Measurements from ENCODE around the gene MRPL43. TPM values are rescaled to one million over a fixed set of nuclear protein-coding genes. Genes with fewer than 3 reads are reported as not detected.

Gene MRPL43
- total RNA-seq, 6 experiments from 2014 or later, result 37.0 to 73.5 (median 45.0) TPM

GRCh38 chr10:101007915-101008822 is 20.9 kb upstream of the MRPL43 start:
- TF ChIP-seq CTCF (IDR thresholded peaks at IDR 0.05) (no peak), POLR2A (IDR thresholded peaks at IDR 0.05) (no peak)
- no peak for DNase-seq
- Histone ChIP-seq H3K4me1 (peaks cover 0 to 5% (median 0%) of the 10 kb centered on the region in 4 donors), H3K27ac (no peak overlapping the region), H3K36me3 (no peaks in the 10 kb centered on the region), H3K27me3 (no peaks in the 10 kb centered on the region), H3K4me3 (no peak overlapping the region), H3K9me3 (no peaks in the 10 kb centered on the region)
- ATAC-seq, result no peak
- intact Hi-C loops (cut with DNase I), result loop anchor here in 1 of 2 donors (10.0 kb wide), 1 partner anchor 343 kb away; no protein-coding TSS in a partner anchor
- WGBS (ENCODE audit: insufficient coverage, low coverage, low lambda C conversion rate, missing lambda C conversion rate), result 46% methylated on average over 6 of the region's 13 CpGs

GRCh38 chr10:101007099-101007711 is 19.9 kb upstream of the MRPL43 start:
- ATAC-seq, result no peak
- TF ChIP-seq CTCF (IDR thresholded peaks at IDR 0.05), result no peak
- TF ChIP-seq POLR2A (IDR thresholded peaks at IDR 0.05), result no peak
- Histone ChIP-seq H3K9me3 (no peaks in the 10 kb centered on the region), H3K36me3 (no peaks in the 10 kb centered on the region), H3K4me3 (no peak overlapping the region), H3K27ac (no peak overlapping the region), H3K27me3 (no peaks in the 10 kb centered on the region), H3K4me1 (no peaks in the 10 kb centered on the region)
- intact Hi-C loops (cut with DNase I), result loop anchor here in 1 of 2 donors (10.0 kb wide), 1 partner anchor 342 kb away; no protein-coding TSS in a partner anchor
- 49% methylated on average over 2 of the region's 11 CpGs for WGBS (ENCODE audit: insufficient coverage, low coverage, low lambda C conversion rate, missing lambda C conversion rate)
- no peak for DNase-seq

GRCh38 chr10:101006593-101007098 is 19.3 kb upstream of the MRPL43 start:
- H3K4me3 ChIP-seq, result no peak overlapping the region
- H3K27me3 ChIP-seq, result no peaks in the 10 kb centered on the region
- DNase-seq (no peak), ATAC-seq (no peak)
- no peak for TF ChIP-seq POLR2A (IDR thresholded peaks at IDR 0.05)
- no peak for TF ChIP-seq CTCF (IDR thresholded peaks at IDR 0.05)
- WGBS (ENCODE audit: insufficient coverage, low coverage, low lambda C conversion rate, missing lambda C conversion rate), result 80% methylated on average over 18 of the region's 33 CpGs
- no peaks in the 10 kb centered on the region for H3K36me3 ChIP-seq
- H3K4me1 ChIP-seq, result no peaks in the 10 kb centered on the region
- intact Hi-C loops (cut with DNase I), result loop anchor here in 1 of 2 donors (10.0 kb wide), 1 partner anchor 342 kb away; no protein-coding TSS in a partner anchor
- no peak overlapping the region for H3K27ac ChIP-seq
- H3K9me3 ChIP-seq, result no peaks in the 10 kb centered on the region

GRCh38 chr10:101005869-101006567 is 18.7 kb upstream of the MRPL43 start:
- WGBS (ENCODE audit: insufficient coverage, low coverage, low lambda C conversion rate, missing lambda C conversion rate), result 89% methylated on average over 2 of the region's 4 CpGs
- Histone ChIP-seq H3K4me3 (no peak overlapping the region), H3K9me3 (no peaks in the 10 kb centered on the region), H3K27ac (no peak overlapping the region), H3K4me1 (no peaks in the 10 kb centered on the region), H3K36me3 (no peaks in the 10 kb centered on the region), H3K27me3 (no peaks in the 10 kb centered on the region)
- no peak for DNase-seq
- no peak for ATAC-seq
- intact Hi-C loops (cut with DNase I), result loop anchor here in 1 of 2 donors (10.0 kb wide), 1 partner anchor 341 kb away; no protein-coding TSS in a partner anchor
- TF ChIP-seq POLR2A (IDR thresholded peaks at IDR 0.05) (no peak), CTCF (IDR thresholded peaks at IDR 0.05) (no peak)

Measured in right lobe of liver (tissue), 6 donors.